ENCODE data around the gene NELFA.

GRCh38 chr4:1964971-1965370 lies 43.8 kb downstream of the NELFA start:
- TF ChIP-seq CTCF (IDR thresholded peaks at IDR 0.05; ENCODE audit: insufficient read depth, low read length, poor library complexity, severe bottlenecking) (no peak), EZH2phosphoT487 (conservative IDR thresholded peaks at IDR 0.05; ENCODE audit: low read length) (no peak)

Measured in SU-DHL-6 (cell line).